K562 (cell line): Measurements from ENCODE around the gene C2orf76. TPM values are rescaled to one million over a fixed set of nuclear protein-coding genes. Genes with fewer than 3 reads are reported as not detected.

Source experiments
- ADNP ChIP-seq: fragments of 200-800 bp; sonication (Bioruptor generic); IDR thresholded peaks from 2 replicates; pipeline ENCODE4 v1.6.1; 2016; ENCODE audit warnings: missing genetic modification characterization, missing compliant biosample characterization
- CC2D1A ChIP-seq: fragments of 450-650 bp; IDR thresholded peaks from 2 replicates; pipeline ENCODE4 v1.6.1; 2017; ENCODE audit warnings: mild to moderate bottlenecking
- CHCHD3 ChIP-seq: fragments of 250-450 bp; sonication (Bioruptor Pico); IDR thresholded peaks from 2 replicates; pipeline ENCODE4 v2.1.2; 2022; ENCODE audit warnings: mild to moderate bottlenecking
- EGR1 ChIP-seq: fragments of 450-650 bp; conservative IDR thresholded peaks from 2 replicates; pipeline ENCODE4 v1.6.1; 2017; ENCODE audit warnings: mild to moderate bottlenecking
- HNRNPL ChIP-seq: fragments of 200-400 bp; formaldehyde crosslinking; IDR thresholded peaks from 2 replicates; pipeline ENCODE4 v1.6.1; 2017; ENCODE audit warnings: low read depth, mild to moderate bottlenecking, low read length
- ILK ChIP-seq: fragments of 450-650 bp; IDR thresholded peaks from 2 replicates; pipeline ENCODE4 v1.6.1; 2016; ENCODE audit warnings: missing genetic modification characterization, low read depth, mild to moderate bottlenecking, missing compliant biosample characterization, moderate library complexity, borderline replicate concordance
- L3MBTL2 ChIP-seq: fragments of 450-650 bp; IDR thresholded peaks from 2 replicates; pipeline ENCODE4 v1.6.1; 2016; ENCODE audit warnings: mild to moderate bottlenecking, moderate library complexity
- LEF1 ChIP-seq: fragments of 450-650 bp; IDR thresholded peaks from 2 replicates; pipeline ENCODE4 v1.6.1; 2016; ENCODE audit warnings: mild to moderate bottlenecking
- RCOR1 ChIP-seq, 2 experiments: IDR thresholded peaks; 2 replicates each; pipeline ENCODE4 v1.6.1; 2012; ENCODE audit warnings: low read depth in 2 of 2, low read length in 2 of 2, borderline replicate concordance in 1 of 2, improper control_type of control experiment in 1 of 2
- SNRNP70 ChIP-seq: fragments of 200-400 bp; formaldehyde crosslinking; optimal IDR thresholded peaks from 2 replicates; pipeline ENCODE3; 2017; ENCODE audit warnings: low read depth, low read length
- SP1 ChIP-seq: sonication (generic); formaldehyde crosslinking; IDR thresholded peaks from 2 replicates; pipeline ENCODE4 v1.8.1; 2022; ENCODE audit warnings: mild to moderate bottlenecking, missing genetic modification reagents
- TRIM24 ChIP-seq, 2 experiments: fragments of 450-650 bp; IDR thresholded peaks; 2 replicates each; pipeline ENCODE4 v1.6.1; 2016
- ZBTB17 ChIP-seq: fragments of 450-650 bp; formaldehyde crosslinking; IDR thresholded peaks from 2 replicates; pipeline ENCODE4 v1.4.0; 2020; ENCODE audit warnings: mild to moderate bottlenecking
- ZNF175 ChIP-seq: fragments of 200-800 bp; sonication (Bioruptor generic); IDR thresholded peaks from 2 replicates; pipeline ENCODE4 v1.6.1; 2016; ENCODE audit warnings: low read depth, mild to moderate bottlenecking, missing genetic modification characterization, missing compliant biosample characterization
- ZNF717 ChIP-seq: fragments of 250-450 bp; sonication (Bioruptor Pico); IDR thresholded peaks from 2 replicates; pipeline ENCODE4 v1.5.0; 2021
- polyA plus RNA-seq, 8 experiments: library from polyadenylated mRNA; depleted of rRNA in 4 of 8; stranded (reverse) in 5 of 8; unstranded in 3 of 8; fragments of >200 nt; fragmentation: Nextera tagmentation in 2 of 8; fragmentation: Illumina TruSeq in 1 of 8; extraction: Ambion mirVana in 2 of 8; extraction: Trizol in 1 of 8; gene quantifications; 2 replicates each; pipeline versions ENCODE4 v1.2.1 to v1.2.3, GENCODE V29; 2011 to 2014; ENCODE audit warnings: inconsistent platforms in 1 of 8, missing spikeins in 1 of 8
- total RNA-seq, 7 experiments: library from RNA; depleted of rRNA in 6 of 7; stranded (reverse); fragments of >200 nt in 6 of 7; fragmentation: Illumina TruSeq in 2 of 7; extraction: Trizol in 2 of 7; gene quantifications; 2 replicates each; pipeline versions ENCODE4 v1.2.1 to v1.2.3, GENCODE V29; 2011 to 2021; ENCODE audit warnings: low replicate concordance in 1 of 7
- TF ChIP-seq, protein P1 (sequence below): fragments of 450-650 bp; formaldehyde crosslinking; IDR thresholded peaks from 2 replicates; pipeline ENCODE4 v1.4.0; 2022; ENCODE audit warnings: missing genetic modification characterization
- TF ChIP-seq, protein P2 (sequence below): fragments of 450-650 bp; IDR thresholded peaks from 2 replicates; pipeline ENCODE4 v1.6.1; 2017; ENCODE audit warnings: antibody characterized with exemption
- TF ChIP-seq, protein P3 (sequence below): sonication (generic); formaldehyde crosslinking; IDR thresholded peaks from 2 replicates; pipeline ENCODE4 v1.8.1; 2022; ENCODE audit warnings: missing genetic modification reagents
- TF ChIP-seq, protein P4 (sequence below), 2 experiments: IDR thresholded peaks in 1 of 2; conservative IDR thresholded peaks in 1 of 2; 2 replicates each; pipeline ENCODE4 v1.6.1; 2016; ENCODE audit warnings: low read depth in 2 of 2, mild to moderate bottlenecking in 1 of 2, missing compliant biosample characterization in 1 of 2, missing genetic modification characterization in 1 of 2, moderate library complexity in 1 of 2

C2orf76 gene
- total and polyA plus RNA-seq, 9 of the 15 experiments (the other 6 are each of a cell fraction or from before 2014, with no cell fraction given), result 4.8 to 26.2 (median 14.5) TPM

DNA sequence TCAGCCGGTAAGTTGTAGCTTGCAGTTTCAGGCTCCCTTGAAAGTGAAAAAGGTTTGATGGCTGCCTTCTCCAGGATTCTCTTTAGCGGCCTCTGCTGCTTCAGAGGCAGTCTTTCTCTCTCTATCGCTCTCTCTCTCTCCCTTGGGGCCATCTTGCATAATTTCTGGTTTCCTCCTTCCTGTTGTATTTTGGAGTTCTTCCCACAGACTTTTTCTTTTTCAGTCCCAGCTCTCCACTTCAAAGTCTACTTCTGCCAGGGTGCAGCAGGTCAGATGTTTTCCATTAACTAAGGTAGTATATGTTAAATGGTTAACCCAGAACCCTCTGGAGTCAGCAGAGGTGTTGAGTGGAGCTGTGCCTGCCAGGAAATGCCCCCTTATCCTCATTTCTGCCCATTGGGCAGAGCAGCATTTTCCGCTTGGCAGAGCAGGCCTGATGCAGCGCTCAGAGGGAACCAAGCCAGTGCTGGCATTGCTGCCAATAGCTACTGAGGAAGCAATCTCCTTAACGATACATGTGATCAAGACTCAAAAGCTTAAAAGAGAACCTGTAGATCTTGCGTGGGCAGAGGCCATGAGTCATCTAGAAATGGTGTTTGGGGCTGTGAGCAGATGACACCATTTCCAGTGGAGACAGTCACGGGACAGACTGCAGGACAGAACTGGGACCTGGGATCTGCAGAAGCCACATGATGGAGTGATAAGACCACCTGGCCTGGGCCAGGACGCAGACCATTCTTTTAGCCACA lies 20.9 kb upstream of the C2orf76 start (continued):
- TF ChIP-seq ZNF717 (CRISPR knock-in tag) (no peak), CHCHD3 (no peak), TRIM24 (IDR thresholded peaks at IDR 0.05) (0 out of 4 replicates have a peak, but pooled peaks of 1 of the 2 experiments have one; percentile 13), HNRNPL (no peak), SNRNP70 (no peak), ZNF175 (CRISPR knock-in tag) (no peak), SP1 (CRISPR knock-in tag) (no peak), CC2D1A (no peak), ADNP (no peak), EGR1 (peak; percentile 88), ILK (tag) (no peak), RCOR1 (IDR thresholded peaks at IDR 0.05; ENCODE audit: borderline replicate concordance in 1 of 2, low read depth in 2 of 2, low read length in 2 of 2) (peak in 1 of 2 experiments; percentile 35; a peak in 1 of 4 replicates), L3MBTL2 (no peak), LEF1 (no peak), ZBTB17 (0 out of 2 replicates have a peak, but pooled peaks have one; percentile 35)
- TF ChIP-seq, protein P1, sequence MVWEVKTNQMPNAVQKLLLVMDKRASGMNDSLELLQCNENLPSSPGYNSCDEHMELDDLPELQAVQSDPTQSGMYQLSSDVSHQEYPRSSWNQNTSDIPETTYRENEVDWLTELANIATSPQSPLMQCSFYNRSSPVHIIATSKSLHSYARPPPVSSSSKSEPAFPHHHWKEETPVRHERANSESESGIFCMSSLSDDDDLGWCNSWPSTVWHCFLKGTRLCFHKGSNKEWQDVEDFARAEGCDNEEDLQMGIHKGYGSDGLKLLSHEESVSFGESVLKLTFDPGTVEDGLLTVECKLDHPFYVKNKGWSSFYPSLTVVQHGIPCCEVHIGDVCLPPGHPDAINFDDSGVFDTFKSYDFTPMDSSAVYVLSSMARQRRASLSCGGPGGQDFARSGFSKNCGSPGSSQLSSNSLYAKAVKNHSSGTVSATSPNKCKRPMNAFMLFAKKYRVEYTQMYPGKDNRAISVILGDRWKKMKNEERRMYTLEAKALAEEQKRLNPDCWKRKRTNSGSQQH (CRISPR knock-in tag), result no peak
- TF ChIP-seq, protein P2, sequence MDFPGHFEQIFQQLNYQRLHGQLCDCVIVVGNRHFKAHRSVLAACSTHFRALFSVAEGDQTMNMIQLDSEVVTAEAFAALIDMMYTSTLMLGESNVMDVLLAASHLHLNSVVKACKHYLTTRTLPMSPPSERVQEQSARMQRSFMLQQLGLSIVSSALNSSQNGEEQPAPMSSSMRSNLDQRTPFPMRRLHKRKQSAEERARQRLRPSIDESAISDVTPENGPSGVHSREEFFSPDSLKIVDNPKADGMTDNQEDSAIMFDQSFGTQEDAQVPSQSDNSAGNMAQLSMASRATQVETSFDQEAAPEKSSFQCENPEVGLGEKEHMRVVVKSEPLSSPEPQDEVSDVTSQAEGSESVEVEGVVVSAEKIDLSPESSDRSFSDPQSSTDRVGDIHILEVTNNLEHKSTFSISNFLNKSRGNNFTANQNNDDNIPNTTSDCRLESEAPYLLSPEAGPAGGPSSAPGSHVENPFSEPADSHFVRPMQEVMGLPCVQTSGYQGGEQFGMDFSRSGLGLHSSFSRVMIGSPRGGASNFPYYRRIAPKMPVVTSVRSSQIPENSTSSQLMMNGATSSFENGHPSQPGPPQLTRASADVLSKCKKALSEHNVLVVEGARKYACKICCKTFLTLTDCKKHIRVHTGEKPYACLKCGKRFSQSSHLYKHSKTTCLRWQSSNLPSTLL, result no peak
- TF ChIP-seq, protein P3, sequence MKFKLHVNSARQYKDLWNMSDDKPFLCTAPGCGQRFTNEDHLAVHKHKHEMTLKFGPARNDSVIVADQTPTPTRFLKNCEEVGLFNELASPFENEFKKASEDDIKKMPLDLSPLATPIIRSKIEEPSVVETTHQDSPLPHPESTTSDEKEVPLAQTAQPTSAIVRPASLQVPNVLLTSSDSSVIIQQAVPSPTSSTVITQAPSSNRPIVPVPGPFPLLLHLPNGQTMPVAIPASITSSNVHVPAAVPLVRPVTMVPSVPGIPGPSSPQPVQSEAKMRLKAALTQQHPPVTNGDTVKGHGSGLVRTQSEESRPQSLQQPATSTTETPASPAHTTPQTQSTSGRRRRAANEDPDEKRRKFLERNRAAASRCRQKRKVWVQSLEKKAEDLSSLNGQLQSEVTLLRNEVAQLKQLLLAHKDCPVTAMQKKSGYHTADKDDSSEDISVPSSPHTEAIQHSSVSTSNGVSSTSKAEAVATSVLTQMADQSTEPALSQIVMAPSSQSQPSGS, result no peak
- TF ChIP-seq, protein P4, sequence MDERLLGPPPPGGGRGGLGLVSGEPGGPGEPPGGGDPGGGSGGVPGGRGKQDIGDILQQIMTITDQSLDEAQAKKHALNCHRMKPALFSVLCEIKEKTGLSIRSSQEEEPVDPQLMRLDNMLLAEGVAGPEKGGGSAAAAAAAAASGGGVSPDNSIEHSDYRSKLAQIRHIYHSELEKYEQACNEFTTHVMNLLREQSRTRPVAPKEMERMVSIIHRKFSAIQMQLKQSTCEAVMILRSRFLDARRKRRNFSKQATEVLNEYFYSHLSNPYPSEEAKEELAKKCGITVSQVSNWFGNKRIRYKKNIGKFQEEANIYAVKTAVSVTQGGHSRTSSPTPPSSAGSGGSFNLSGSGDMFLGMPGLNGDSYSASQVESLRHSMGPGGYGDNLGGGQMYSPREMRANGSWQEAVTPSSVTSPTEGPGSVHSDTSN (CRISPR knock-in tag; IDR thresholded peaks at IDR 0.05; ENCODE audit: low read depth), result no peak
- TF ChIP-seq, protein P4 (tag; conservative IDR thresholded peaks at IDR 0.05; ENCODE audit: low read depth), result no peak
